ENCODE data around the gene IGF2BP1. TPM values are rescaled to one million over a fixed set of nuclear protein-coding genes. Genes with fewer than 3 reads are reported as not detected.
A peak's percentile ranks its signal among the peaks of the same experiment; 100 is the strongest.

IGF2BP1 gene
- total RNA-seq (1 to 10 TPM in 1 of 6 donors, not detected in 5; 1.0 TPM), polyA plus RNA-seq (under 1 TPM in 1 of 2 donors, not detected in 1; under 0.01 TPM)

- Histone ChIP-seq H3K4me3 (peak within 1 kb of the TSS in 1 of 4 donors; percentile 9), H3K27me3 (peaks cover 41 to 84% (median 50%) of the 10 kb centered on the region in 4 donors), H3K36me3 (no peaks in the 10 kb centered on the region), H3K27ac (no peak within 1 kb of the TSS), H3K9me3 (no peaks in the 10 kb centered on the region), H3K4me1 (no peaks in the 10 kb centered on the region)
- intact Hi-C loops (cut with DNase I), result no loop called here
- ATAC-seq (peak in 2 of 4 donors; percentile 20 to 48), FAIRE-seq (no peak), DNase-seq (peak in 2 of 6 donors; percentile 59 to 66)
- WGBS, 2 donors, result 7% methylated on average over 60 to 62 of the region's 62 CpGs
- TF ChIP-seq CTCF (IDR thresholded peaks at IDR 0.05), result no peak
Observed at GRCh38 chr17:48997103-48997826, at the start of gene IGF2BP1. Gene IGF2BP1 (plus strand): TSS chr17:48997385. CDS start chr17:48997746, 361 bp downstream.

- Histone ChIP-seq H3K9me3 (no peaks in the 10 kb centered on the region), H3K27ac (no peak overlapping the region), H3K27me3 (no peaks in the 10 kb centered on the region), H3K4me1 (no peaks in the 10 kb centered on the region), H3K36me3 (no peaks in the 10 kb centered on the region), H3K4me3 (no peak overlapping the region)
- 49 to 50% methylated on average over 5 of the region's 5 CpGs for WGBS, 2 donors
- FAIRE-seq, result no peak
- intact Hi-C loops (cut with DNase I), result no loop called here
- DNase-seq, result no peak
- no peak for TF ChIP-seq CTCF (IDR thresholded peaks at IDR 0.05)
- no peak for ATAC-seq
Observed at GRCh38 chr17:48951572-48951971, 45.6 kb upstream of the IGF2BP1 start.

DNA sequence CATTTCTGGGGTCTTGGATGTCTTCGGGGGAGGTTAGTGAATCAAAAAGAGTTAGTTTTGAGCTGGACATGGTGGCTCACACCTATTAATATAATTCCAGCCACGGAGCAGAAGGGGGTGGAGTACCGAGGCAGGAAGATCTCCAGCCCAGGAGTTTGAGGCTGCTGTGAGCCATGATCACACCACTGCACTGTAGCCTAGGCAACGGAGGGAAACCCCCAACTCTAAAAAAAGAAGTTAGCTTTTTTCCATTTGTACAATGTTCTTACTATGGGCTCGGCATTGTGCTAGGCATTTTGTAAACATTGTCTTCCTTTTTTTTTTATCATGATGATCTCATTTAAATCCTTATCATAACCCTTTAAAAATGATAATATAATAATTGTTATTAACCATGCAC is 44.3 kb upstream of the IGF2BP1 start:
- intact Hi-C loops (cut with DNase I), result no loop called here
- no peak for TF ChIP-seq CTCF (IDR thresholded peaks at IDR 0.05)
- FAIRE-seq (no peak), DNase-seq (no peak), ATAC-seq (no peak)
- WGBS, 2 donors, result 6 to 9% methylated on average over 5 of the region's 5 CpGs
- no peaks in the 10 kb centered on the region for H3K4me1 ChIP-seq
- H3K36me3 ChIP-seq, result no peaks in the 10 kb centered on the region
- no peak overlapping the region for H3K27ac ChIP-seq
- H3K9me3 ChIP-seq, result no peaks in the 10 kb centered on the region
- H3K4me3 ChIP-seq, result no peak overlapping the region
- H3K27me3 ChIP-seq, result no peaks in the 10 kb centered on the region

- no peak for DNase-seq
- WGBS, 2 donors, result 25 to 28% methylated on average over 7 of the region's 7 CpGs
- H3K27me3 ChIP-seq, result no peaks in the 10 kb centered on the region
- no peaks in the 10 kb centered on the region for H3K4me1 ChIP-seq
- no peak overlapping the region for H3K27ac ChIP-seq
- no peaks in the 10 kb centered on the region for H3K9me3 ChIP-seq
- ATAC-seq, result no peak
- H3K4me3 ChIP-seq, result no peak overlapping the region
- no peak for FAIRE-seq
- TF ChIP-seq CTCF (IDR thresholded peaks at IDR 0.05), result no peak
- no peaks in the 10 kb centered on the region for H3K36me3 ChIP-seq
- intact Hi-C loops (cut with DNase I), result no loop called here
Observed at GRCh38 chr17:48954300-48954755, 42.9 kb upstream of the IGF2BP1 start.
